Measurements from ENCODE around the gene DENND1A. TPM values are rescaled to one million over a fixed set of nuclear protein-coding genes. Genes with fewer than 3 reads are reported as not detected.

DENND1A gene
- total and polyA plus RNA-seq, 2 experiments from 2014 or later, result 13.1 to 28.7 TPM

DNA sequence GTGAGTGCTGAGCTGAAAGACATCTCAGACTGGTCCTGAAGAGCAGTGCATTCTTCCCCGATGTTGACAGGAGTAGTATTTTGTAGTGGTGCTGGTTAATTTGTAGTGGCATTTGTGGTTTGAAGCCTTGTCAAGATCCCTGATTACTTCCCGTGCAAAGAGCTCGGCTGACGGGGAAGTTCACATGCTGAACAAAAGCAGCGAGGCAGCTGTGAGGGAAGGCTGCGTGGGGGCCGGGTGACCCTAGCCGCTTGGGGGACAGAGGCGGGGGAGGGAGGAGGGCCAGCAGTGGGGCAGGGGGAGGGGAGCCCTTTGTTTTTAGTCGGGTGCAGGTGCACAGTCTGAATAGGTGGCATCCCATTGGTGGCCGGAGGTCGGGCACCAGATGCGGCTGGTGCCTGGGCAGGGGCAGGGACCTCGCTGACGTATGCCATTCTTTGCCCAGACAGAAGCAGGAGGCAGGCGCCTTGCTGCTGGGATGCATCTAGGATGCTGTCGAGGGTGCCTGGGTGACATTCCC, 509.3 kb downstream of the DENND1A start (continued):
- TF ChIP-seq, protein P1, sequence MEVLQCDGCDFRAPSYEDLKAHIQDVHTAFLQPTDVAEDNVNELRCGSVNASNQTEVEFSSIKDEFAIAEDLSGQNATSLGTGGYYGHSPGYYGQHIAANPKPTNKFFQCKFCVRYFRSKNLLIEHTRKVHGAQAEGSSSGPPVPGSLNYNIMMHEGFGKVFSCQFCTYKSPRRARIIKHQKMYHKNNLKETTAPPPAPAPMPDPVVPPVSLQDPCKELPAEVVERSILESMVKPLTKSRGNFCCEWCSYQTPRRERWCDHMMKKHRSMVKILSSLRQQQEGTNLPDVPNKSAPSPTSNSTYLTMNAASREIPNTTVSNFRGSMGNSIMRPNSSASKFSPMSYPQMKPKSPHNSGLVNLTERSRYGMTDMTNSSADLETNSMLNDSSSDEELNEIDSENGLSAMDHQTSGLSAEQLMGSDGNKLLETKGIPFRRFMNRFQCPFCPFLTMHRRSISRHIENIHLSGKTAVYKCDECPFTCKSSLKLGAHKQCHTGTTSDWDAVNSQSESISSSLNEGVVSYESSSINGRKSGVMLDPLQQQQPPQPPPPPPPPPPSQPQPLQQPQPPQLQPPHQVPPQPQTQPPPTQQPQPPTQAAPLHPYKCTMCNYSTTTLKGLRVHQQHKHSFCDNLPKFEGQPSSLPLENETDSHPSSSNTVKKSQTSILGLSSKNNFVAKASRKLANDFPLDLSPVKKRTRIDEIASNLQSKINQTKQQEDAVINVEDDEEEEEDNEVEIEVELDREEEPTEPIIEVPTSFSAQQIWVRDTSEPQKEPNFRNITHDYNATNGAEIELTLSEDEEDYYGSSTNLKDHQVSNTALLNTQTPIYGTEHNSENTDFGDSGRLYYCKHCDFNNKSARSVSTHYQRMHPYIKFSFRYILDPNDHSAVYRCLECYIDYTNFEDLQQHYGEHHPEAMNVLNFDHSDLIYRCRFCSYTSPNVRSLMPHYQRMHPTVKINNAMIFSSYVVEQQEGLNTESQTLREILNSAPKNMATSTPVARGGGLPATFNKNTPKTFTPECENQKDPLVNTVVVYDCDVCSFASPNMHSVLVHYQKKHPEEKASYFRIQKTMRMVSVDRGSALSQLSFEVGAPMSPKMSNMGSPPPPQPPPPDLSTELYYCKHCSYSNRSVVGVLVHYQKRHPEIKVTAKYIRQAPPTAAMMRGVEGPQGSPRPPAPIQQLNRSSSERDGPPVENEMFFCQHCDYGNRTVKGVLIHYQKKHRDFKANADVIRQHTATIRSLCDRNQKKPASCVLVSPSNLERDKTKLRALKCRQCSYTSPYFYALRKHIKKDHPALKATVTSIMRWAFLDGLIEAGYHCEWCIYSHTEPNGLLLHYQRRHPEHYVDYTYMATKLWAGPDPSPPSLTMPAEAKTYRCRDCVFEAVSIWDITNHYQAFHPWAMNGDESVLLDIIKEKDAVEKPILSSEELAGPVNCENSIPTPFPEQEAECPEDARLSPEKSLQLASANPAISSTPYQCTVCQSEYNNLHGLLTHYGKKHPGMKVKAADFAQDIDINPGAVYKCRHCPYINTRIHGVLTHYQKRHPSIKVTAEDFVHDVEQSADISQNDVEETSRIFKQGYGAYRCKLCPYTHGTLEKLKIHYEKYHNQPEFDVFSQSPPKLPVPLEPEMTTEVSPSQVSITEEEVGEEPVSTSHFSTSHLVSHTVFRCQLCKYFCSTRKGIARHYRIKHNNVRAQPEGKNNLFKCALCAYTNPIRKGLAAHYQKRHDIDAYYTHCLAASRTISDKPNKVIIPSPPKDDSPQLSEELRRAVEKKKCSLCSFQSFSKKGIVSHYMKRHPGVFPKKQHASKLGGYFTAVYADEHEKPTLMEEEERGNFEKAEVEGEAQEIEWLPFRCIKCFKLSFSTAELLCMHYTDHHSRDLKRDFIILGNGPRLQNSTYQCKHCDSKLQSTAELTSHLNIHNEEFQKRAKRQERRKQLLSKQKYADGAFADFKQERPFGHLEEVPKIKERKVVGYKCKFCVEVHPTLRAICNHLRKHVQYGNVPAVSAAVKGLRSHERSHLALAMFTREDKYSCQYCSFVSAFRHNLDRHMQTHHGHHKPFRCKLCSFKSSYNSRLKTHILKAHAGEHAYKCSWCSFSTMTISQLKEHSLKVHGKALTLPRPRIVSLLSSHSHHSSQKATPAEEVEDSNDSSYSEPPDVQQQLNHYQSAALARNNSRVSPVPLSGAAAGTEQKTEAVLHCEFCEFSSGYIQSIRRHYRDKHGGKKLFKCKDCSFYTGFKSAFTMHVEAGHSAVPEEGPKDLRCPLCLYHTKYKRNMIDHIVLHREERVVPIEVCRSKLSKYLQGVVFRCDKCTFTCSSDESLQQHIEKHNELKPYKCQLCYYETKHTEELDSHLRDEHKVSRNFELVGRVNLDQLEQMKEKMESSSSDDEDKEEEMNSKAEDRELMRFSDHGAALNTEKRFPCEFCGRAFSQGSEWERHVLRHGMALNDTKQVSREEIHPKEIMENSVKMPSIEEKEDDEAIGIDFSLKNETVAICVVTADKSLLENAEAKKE (CRISPR knock-in tag; IDR thresholded peaks at IDR 0.05), result no peak
- no peak for TF ChIP-seq POLR2AphosphoS5 (IDR thresholded peaks at IDR 0.05; ENCODE audit: low read depth)

DNA sequence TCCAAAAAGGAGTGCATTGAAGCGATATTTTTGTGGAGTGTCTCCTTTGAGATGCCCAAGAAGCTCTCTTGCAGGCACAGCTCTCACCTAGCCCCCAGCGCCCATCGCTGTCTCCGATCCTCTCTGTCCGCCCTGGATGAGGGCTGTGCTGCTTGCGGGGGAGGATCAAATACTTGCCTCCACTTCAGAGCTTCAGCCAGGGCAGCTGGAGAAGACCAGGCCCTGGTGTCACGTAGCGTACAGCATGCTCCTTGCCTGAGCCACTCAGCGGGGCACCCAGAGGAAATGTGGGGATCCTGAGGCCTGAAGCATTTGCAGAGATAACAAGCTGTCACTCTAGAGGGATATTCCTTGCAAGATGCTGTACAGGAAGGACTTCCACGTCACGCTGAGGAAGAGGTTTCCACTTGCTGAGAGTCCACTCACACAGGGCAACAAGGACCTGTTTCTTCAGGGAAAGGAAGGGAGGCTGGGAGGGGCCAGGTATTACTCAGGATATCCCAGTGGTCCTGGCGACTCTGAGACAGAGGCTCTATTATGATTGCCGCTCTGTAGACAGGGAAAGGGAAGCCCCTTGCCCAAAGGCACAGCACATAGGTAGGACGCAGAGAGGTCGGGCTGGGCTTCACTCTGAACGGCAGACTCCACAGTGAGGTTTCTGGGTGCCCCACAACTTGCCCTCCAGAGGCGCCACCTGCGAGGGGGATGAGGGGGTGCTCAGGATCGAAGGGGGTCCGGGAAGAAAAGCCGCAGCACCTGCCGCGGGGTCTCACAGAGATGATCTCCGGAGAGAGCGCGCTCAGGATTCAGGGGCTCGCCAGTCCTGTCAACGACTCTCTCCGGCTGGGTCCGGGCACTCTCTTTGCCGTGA, 510.0 kb downstream of the DENND1A start:
- H3K27ac Mint-ChIP-seq, result no peak overlapping the region
- DNase-seq (ENCODE audit: low spot score) (no peak), ATAC-seq (peak; percentile 7; the same call in 1 of the 3 replicates)
- peaks cover 3% of the 10 kb centered on the region; the same call in 1 of the 2 replicates for H3F3A ChIP-seq (replicated peaks; ENCODE audit: low read depth)
- H3K4me1 Mint-ChIP-seq, result peaks cover 48% of the 10 kb centered on the region
- H3K79me2 ChIP-seq (replicated peaks; ENCODE audit: insufficient read depth), result no peaks in the 10 kb centered on the region
- no peaks in the 10 kb centered on the region for H3K9me2 ChIP-seq (ENCODE audit: insufficient read depth)
- H3K27ac ChIP-seq (ENCODE audit: low read depth), result no peak overlapping the region
- TF ChIP-seq JUNB (IDR thresholded peaks at IDR 0.05; ENCODE audit: unreplicated experiment), result no peak
- no peaks in the 10 kb centered on the region for H3K36me3 ChIP-seq (ENCODE audit: insufficient read depth)
- no peaks in the 10 kb centered on the region for H3K27me3 ChIP-seq (ENCODE audit: insufficient read depth)
- no peak overlapping the region for H3K4me3 Mint-ChIP-seq
- H3K9me3 Mint-ChIP-seq, result no peaks in the 10 kb centered on the region
- H3K36me3 Mint-ChIP-seq (ENCODE audit: low read depth), result no peaks in the 10 kb centered on the region
- H3K4me3 ChIP-seq, result no peak overlapping the region
- no peaks in the 10 kb centered on the region for H4K20me1 ChIP-seq (replicated peaks; ENCODE audit: insufficient read depth)
- peaks cover 11% of the 10 kb centered on the region for H3K27me3 Mint-ChIP-seq (ENCODE audit: insufficient read depth, low read depth, poor library complexity)
- peaks cover 32% of the 10 kb centered on the region for H3K4me1 ChIP-seq (ENCODE audit: insufficient read depth)
- no peak overlapping the region for H2AFZ ChIP-seq
- H3K4me2 ChIP-seq, result no peak overlapping the region
